GM12801 (cell line): ENCODE measurements around the gene GOLIM4.

Source experiments
- TF ChIP-seq, protein P1 (sequence below): IDR thresholded peaks from one replicate; pipeline ENCODE4 v1.5.1; 2011; ENCODE audit warnings: control low read depth; ENCODE audit not compliant: insufficient read length; ENCODE audit errors: extremely low read depth

Gene GOLIM4

GRCh38 chr3:167976516-167977361 lies 119.0 kb downstream of the GOLIM4 start:
- TF ChIP-seq, protein P1, sequence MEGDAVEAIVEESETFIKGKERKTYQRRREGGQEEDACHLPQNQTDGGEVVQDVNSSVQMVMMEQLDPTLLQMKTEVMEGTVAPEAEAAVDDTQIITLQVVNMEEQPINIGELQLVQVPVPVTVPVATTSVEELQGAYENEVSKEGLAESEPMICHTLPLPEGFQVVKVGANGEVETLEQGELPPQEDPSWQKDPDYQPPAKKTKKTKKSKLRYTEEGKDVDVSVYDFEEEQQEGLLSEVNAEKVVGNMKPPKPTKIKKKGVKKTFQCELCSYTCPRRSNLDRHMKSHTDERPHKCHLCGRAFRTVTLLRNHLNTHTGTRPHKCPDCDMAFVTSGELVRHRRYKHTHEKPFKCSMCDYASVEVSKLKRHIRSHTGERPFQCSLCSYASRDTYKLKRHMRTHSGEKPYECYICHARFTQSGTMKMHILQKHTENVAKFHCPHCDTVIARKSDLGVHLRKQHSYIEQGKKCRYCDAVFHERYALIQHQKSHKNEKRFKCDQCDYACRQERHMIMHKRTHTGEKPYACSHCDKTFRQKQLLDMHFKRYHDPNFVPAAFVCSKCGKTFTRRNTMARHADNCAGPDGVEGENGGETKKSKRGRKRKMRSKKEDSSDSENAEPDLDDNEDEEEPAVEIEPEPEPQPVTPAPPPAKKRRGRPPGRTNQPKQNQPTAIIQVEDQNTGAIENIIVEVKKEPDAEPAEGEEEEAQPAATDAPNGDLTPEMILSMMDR: no peak

- TF ChIP-seq, protein P1: no peak
Measured at GRCh38 chr3:167973901-167974300, 121.8 kb downstream of the GOLIM4 start.

DNA sequence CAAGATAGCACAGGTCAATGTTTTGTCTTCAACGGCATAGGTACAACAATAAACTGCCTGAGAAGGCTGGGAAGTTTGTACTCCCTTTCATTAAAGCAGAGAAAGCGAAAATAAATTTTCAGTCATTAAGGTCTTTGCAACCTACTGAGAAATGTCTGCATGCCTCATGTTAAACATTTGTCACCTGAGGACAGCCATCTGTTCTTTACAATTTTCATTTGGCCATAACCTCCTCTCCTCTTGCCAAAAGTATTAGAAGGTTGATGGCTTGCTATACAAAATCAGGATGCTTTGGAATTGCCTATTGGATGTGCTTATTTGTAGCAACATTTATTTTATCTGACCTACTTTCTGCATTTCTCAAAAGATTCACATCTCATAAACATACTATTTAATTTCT lies 122.7 kb downstream of the GOLIM4 start:
- TF ChIP-seq, protein P1: no peak

DNA sequence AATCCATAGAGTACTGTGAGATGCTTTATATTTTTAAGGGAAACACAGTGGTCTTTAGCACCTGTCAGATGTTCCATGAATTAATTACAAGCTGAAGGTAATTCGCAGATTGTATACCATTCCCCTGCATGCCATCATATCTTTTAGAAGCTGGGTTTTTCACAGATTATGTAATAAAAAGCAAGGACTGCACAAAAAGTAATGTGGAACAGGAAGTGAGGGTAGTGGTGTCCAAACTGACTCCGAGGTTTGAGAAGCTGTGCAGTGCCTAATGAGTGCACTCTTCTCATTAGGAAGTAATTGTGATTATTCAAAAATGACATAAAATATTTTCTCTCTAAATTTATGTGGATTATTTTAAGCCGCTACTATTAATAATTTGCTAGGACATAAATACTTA lies 123.2 kb downstream of the GOLIM4 start:
- TF ChIP-seq, protein P1: no peak

- TF ChIP-seq, protein P1: no peak
Measured at GRCh38 chr3:167969548-167969947, 126.2 kb downstream of the GOLIM4 start.

GRCh38 chr3:167967257-167968036 lies 128.3 kb downstream of the GOLIM4 start:
- TF ChIP-seq, protein P1: no peak
